ENCODE results near the gene AFF3.

DNA sequence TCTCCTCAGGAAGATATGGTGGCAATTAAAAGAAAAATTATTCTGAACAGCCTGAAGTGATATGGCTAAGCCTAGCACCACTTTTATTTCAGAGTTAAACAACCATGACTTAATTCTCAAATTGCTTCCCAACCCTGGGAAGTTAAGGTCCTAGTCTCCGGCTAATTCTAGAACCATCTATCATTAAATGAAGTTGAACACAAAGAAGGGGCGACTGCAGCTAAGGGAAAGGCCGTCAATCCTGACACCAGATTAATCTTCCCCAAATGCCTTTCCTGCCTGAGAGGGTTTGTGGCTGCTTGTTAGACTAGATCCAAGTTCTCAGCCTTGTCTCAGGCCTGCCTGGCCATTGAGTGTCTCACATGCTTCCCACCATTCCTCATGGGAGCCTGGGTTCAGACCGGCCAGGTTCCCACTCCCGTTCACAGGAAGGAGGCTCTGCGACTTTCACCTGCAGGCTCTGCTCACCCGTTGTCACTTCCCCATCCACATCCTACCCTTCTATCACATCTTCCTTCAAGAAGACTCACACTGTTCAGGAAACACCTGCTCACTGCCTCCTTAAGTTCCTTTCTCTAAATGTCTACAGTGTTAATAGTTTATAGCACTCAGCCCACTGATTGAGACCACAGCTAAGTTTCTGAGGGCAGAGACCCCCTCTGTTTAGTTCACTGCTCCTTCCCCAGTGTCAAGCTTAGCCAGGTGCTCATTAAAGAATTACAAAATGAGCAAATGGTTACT, 369.6 kb downstream of the AFF3 start:
- TF ChIP-seq, protein P1, sequence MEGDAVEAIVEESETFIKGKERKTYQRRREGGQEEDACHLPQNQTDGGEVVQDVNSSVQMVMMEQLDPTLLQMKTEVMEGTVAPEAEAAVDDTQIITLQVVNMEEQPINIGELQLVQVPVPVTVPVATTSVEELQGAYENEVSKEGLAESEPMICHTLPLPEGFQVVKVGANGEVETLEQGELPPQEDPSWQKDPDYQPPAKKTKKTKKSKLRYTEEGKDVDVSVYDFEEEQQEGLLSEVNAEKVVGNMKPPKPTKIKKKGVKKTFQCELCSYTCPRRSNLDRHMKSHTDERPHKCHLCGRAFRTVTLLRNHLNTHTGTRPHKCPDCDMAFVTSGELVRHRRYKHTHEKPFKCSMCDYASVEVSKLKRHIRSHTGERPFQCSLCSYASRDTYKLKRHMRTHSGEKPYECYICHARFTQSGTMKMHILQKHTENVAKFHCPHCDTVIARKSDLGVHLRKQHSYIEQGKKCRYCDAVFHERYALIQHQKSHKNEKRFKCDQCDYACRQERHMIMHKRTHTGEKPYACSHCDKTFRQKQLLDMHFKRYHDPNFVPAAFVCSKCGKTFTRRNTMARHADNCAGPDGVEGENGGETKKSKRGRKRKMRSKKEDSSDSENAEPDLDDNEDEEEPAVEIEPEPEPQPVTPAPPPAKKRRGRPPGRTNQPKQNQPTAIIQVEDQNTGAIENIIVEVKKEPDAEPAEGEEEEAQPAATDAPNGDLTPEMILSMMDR (IDR thresholded peaks at IDR 0.05) = no peak
- TF ChIP-seq POLR2AphosphoS5 (IDR thresholded peaks at IDR 0.05) (no peak), EP300 (IDR thresholded peaks at IDR 0.05) (no peak)
